ENCODE data around the gene COL20A1. TPM values are rescaled to one million over a fixed set of nuclear protein-coding genes. Genes with fewer than 3 reads are reported as not detected.

COL20A1 gene
- total RNA-seq, 1 experiment from 2014 or later, result 2.3 TPM

GRCh38 chr20:63359937-63360849, 67.2 kb downstream of the COL20A1 start:
- no peak overlapping the region for H4K91ac ChIP-seq (ENCODE audit: insufficient read length, low read depth, low read length)
- H3K4me2 ChIP-seq (ENCODE audit: insufficient read depth, insufficient read length, low read length), result peak overlapping the region; percentile 20
- no peaks in the 10 kb centered on the region for H3K79me2 ChIP-seq (ENCODE audit: insufficient read depth, low read length)
- no peak overlapping the region for H3K14ac ChIP-seq (ENCODE audit: insufficient read depth, low read length)
- H2BK12ac ChIP-seq (ENCODE audit: insufficient read length, low read depth, low read length), result no peak overlapping the region
- H3K56ac ChIP-seq (ENCODE audit: insufficient read length, low read depth, low read length), result no peak overlapping the region
- no peak overlapping the region for H2BK20ac ChIP-seq (ENCODE audit: low read depth, low read length, poor library complexity, severe bottlenecking)
- Mint-ChIP-seq H3K36me3 (ENCODE audit: insufficient read depth in 1 of 3, low read depth in 3 of 3) (no peaks in the 10 kb centered on the region), H3K4me1 (peaks cover 10 to 25% of the 10 kb centered on the region in 2 experiments), H3K9me3 (no peaks in the 10 kb centered on the region; a peak in 1 of 5 replicates), H3K27me3 (ENCODE audit: low read depth) (peaks cover 39% of the 10 kb centered on the region), H3K4me3 (peak overlapping the region; percentile 12 to 71; a peak in 4 of 5 replicates), H3K27ac (peak overlapping the region in 1 of 3 experiments; percentile 54; a peak in 1 of 7 replicates)
- no peak overlapping the region for H3K9ac ChIP-seq (ENCODE audit: extremely low read depth, insufficient read length, low read length)
- H3K27ac ChIP-seq (ENCODE audit: insufficient read length, low read depth, low read length), result no peak overlapping the region
- TF ChIP-seq CTCF (conservative IDR thresholded peaks at IDR 0.05), result no peak
- H3K18ac ChIP-seq (ENCODE audit: insufficient read length, low read depth, low read length), result no peak overlapping the region
- WGBS (ENCODE audit: extremely low coverage, insufficient read length, low lambda C conversion rate), result no CpG with 5 or more reads among the region's 38 CpGs
- no peaks in the 10 kb centered on the region for H3K79me1 ChIP-seq (ENCODE audit: insufficient read depth, low read depth, low read length, poor library complexity, severe bottlenecking)
- H3K27me3 ChIP-seq (ENCODE audit: insufficient read depth, low read length), result no peaks in the 10 kb centered on the region; the same call in 1 of the 2 replicates
- H2AFZ ChIP-seq (ENCODE audit: low read length), result no peak overlapping the region
- no peak overlapping the region for H2BK15ac ChIP-seq (ENCODE audit: low read depth, low read length)
- H3T11ph ChIP-seq (ENCODE audit: low read length), result no peak overlapping the region
- H3K23me2 ChIP-seq (ENCODE audit: insufficient read length, low read depth, low read length, poor library complexity, severe bottlenecking), result peaks cover 6% of the 10 kb centered on the region
- no peak for DNase-seq
- no peak overlapping the region for H2AK5ac ChIP-seq (ENCODE audit: insufficient read length, low read length)
- no peaks in the 10 kb centered on the region; the same call in 1 of the 2 replicates for H3K4me1 ChIP-seq (ENCODE audit: insufficient read depth, low read length)
- no peak overlapping the region for H4K8ac ChIP-seq (replicated peaks; ENCODE audit: insufficient read length, low read depth, low read length)
- H4K20me1 ChIP-seq (ENCODE audit: control insufficient read depth, insufficient read depth, insufficient read length), result no peaks in the 10 kb centered on the region
- H4K5ac ChIP-seq (ENCODE audit: insufficient read length, low read depth, low read length), result no peak overlapping the region
- H2BK5ac ChIP-seq (ENCODE audit: insufficient read length, low read length), result no peak overlapping the region
- no peak overlapping the region for H3K23ac ChIP-seq (ENCODE audit: insufficient read length, low read depth, low read length)
- H2BK120ac ChIP-seq (ENCODE audit: low read depth, low read length, poor library complexity, severe bottlenecking), result no peak overlapping the region
- no peaks in the 10 kb centered on the region for H3K9me3 ChIP-seq (ENCODE audit: control insufficient read depth, low read depth, low read length)
- no peak overlapping the region for H3K4ac ChIP-seq (ENCODE audit: low read depth, low read length)

Measured in H9 (cell line).